NCI-H187 treated with DMSO at 0.1 percent for 48 hours (cell line): ENCODE results near the gene ADAM11.

ENCODE experiments used
- DNase-seq: peaks from one replicate; lab custom pipeline; 2025; lab: John Stamatoyannopoulos, UW

Gene ADAM11

DNA sequence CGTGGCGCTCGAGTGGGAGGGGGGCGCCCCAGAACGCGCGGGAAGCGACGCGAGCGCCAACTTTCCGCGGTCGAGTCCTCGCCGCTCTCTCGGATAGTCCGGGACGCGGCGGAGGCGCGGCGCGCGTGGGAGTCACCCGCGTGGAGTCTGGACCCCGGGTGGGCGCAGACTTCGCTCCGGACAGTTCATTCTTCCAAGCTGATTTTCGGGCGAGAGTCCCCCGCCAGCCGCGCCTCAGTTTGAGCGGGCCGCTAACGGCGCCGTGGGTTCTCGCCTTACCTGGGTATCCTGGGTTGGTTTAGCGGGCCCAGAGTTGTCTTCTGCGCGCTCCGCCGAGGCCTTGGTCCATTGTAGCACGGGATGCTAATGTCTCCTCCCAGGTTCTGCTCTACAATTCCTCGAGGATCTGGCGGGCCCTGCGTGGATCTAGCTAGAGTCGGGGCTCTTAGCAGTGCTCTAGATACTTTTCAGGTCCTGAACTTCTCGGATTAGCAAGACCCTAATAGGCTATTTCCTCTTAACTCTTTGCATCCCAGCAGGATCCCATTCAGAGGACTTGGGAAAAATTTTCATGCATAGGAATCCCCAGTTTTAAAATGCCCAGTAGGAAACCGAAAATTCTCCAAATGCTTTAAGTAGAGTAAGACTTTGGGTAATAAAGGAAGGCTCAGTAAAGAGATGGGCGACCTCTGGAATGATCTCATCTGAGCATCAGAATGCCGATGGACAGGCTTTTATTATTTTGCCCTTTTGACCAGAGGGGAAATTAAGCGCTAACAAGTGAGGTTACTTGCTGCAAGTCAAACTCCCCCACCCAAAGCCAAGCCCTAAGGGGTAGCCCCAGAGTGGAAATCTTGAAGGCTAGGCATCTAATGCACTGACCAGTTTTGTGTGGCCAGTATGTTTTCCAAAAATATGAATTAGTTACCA, 71.8 kb downstream of the ADAM11 start:
- DNase-seq: no peak

- DNase-seq: no peak
Observed at GRCh38 chr17:44831371-44831770, 72.6 kb downstream of the ADAM11 start.
